CD8-positive, alpha-beta memory T cell (primary cell): Measurements from ENCODE around the gene JAKMIP2. TPM values are rescaled to one million over a fixed set of nuclear protein-coding genes. Genes with fewer than 3 reads are reported as not detected.
"Not testable (repeated sequence)": the region's sequence is repeated elsewhere in the genome, so short reads cannot be mapped to it uniquely, and the experiment has no call there.

ENCODE experiments used
- CTCF ChIA-PET: fragments of 350-600 bp; sonication (Branson Sonifier 250); formaldehyde crosslinking; loops from one replicate; lab custom pipeline; 2021; ENCODE audit warnings: antibody characterized with exemption; lab: Charles Lee
- POLR2A ChIA-PET: fragments of 350-600 bp; sonication (Branson Sonifier 250); formaldehyde crosslinking; loops from one replicate; lab custom pipeline; 2021; ENCODE audit warnings: antibody characterized with exemption; lab: Charles Lee
- DNase-seq, 5 donors: peaks; one replicate each; pipeline versions ENCODE4 v3.0.0 to v3.0.0-alpha.2; 2020 to 2022; ENCODE audit warnings: mixed read lengths in 1 of 5
- H3K27ac ChIP-seq: one replicate; pipeline ENCODE4 v1.7.0; 2013; ENCODE audit warnings: low read depth, mild to moderate bottlenecking, low read length, moderate library complexity
- H3K27me3 ChIP-seq: 2 replicates; pipeline ENCODE4 v1.7.0; 2013; ENCODE audit warnings: low read length, mild to moderate bottlenecking; ENCODE audit not compliant: insufficient read depth, poor library complexity, severe bottlenecking
- H3K36me3 ChIP-seq: 2 replicates; pipeline ENCODE4 v1.7.0; 2013; ENCODE audit warnings: mild to moderate bottlenecking, low read length, moderate library complexity; ENCODE audit not compliant: insufficient read depth
- H3K4me1 ChIP-seq: 2 replicates; pipeline ENCODE4 v1.7.0; 2013; ENCODE audit warnings: mild to moderate bottlenecking, low read length, moderate library complexity; ENCODE audit not compliant: insufficient read depth
- H3K4me3 ChIP-seq: 2 replicates; pipeline ENCODE4 v1.7.0; 2013; ENCODE audit warnings: mild to moderate bottlenecking, low read length
- H3K9me3 ChIP-seq: 2 replicates; pipeline ENCODE4 v1.7.0; 2013; ENCODE audit warnings: mild to moderate bottlenecking, low read length
- H3K27ac Mint-ChIP-seq, 8 donors: one replicate each; pipeline ENCODE4 v1.8.0; 2020 to 2021; ENCODE audit warnings: mixed read lengths in 8 of 8, mild to moderate bottlenecking in 6 of 8, inconsistent platforms in 3 of 8, moderate library complexity in 3 of 8
- H3K27me3 Mint-ChIP-seq, 2 donors: one replicate each; pipeline ENCODE4 v1.8.0; 2020 to 2021; ENCODE audit warnings: mixed read lengths in 2 of 2, mild to moderate bottlenecking in 1 of 2, moderate library complexity in 1 of 2
- H3K36me3 Mint-ChIP-seq, 3 donors: one replicate each; pipeline ENCODE4 v1.8.0; 2020 to 2021; ENCODE audit warnings: mixed read lengths in 3 of 3, inconsistent platforms in 1 of 3, mild to moderate bottlenecking in 1 of 3
- H3K4me1 Mint-ChIP-seq, 3 donors: one replicate each; pipeline ENCODE4 v1.8.0; 2020 to 2021; ENCODE audit warnings: mixed read lengths in 3 of 3, inconsistent platforms in 1 of 3, mild to moderate bottlenecking in 1 of 3
- H3K4me3 Mint-ChIP-seq, 7 donors: one replicate each; pipeline ENCODE4 v1.8.0; 2020 to 2021; ENCODE audit warnings: mixed read lengths in 7 of 7, mild to moderate bottlenecking in 6 of 7, moderate library complexity in 4 of 7, inconsistent platforms in 2 of 7
- H3K9me3 Mint-ChIP-seq, 5 donors: one replicate each; pipeline ENCODE4 v1.8.0; 2020 to 2022; ENCODE audit warnings: mixed read lengths in 5 of 5, mild to moderate bottlenecking in 3 of 5, moderate library complexity in 2 of 5, inconsistent platforms in 1 of 5
- polyA plus RNA-seq: library from polyadenylated mRNA; unstranded; fragments of 300-500 nt; fragmentation: Illumina TruSeq; gene quantifications from one replicate; pipeline ENCODE4 v1.2.3, GENCODE V29; 2021
- total RNA-seq, 2 experiments: library from RNA; stranded (reverse); gene quantifications; one replicate each; pipeline ENCODE4 v1.2.3, GENCODE V29; 2021

Gene JAKMIP2
- total RNA-seq, result 1 to 10 TPM; 1.8 TPM
- 6.3 TPM for polyA plus RNA-seq

DNA sequence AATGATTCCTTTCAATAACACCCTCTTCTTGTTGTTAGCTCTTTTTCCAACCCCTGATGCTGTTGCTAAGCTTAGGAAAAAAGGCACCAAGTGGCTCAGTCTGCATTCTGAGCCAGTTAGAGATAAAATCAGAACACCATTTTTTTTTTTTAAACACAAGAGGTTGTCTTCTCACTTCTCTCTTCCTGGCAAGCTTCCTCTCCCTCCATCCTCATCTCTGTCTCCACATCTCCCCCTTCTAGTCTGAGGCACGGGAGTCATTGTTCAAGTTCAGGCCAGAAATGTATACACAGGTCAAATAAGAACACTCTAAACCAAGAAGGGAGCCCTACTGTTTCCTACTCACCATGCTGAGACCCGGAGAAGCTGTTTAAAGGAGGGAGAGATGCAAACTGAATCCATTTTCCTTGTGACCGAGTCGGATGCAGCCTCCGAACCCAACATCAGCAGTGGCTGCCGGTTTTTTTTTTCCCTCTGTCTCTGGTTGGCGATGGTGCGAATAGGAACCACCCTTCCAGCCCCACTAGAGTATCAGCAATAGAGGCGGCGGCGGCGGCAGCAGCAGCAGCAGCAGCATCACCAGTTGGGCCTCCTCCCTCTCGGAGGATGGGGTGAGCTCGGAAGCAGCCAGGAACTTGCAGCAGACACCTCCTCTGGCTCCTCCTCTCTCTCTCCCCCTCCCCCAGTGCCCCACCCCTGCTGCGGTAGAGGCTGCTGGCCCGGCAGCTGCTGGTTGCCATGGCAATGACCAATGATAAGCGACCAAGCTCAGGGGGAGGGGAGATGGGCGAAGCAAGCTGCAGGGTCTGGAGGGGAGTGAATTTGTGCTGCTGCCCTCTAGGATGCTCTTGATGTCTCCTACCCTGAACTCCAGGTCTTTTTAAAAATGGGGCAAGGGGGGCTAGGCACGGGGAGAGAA is at the start of gene JAKMIP2:
Gene JAKMIP2 (minus strand): TSS at position 619 of the 919 bp plus-strand sequence. CDS start 110,922 bp downstream, outside the sequence.
- H3K4me1 Mint-ChIP-seq, result peaks cover 23 to 45% (median 35%) of the 10 kb centered on the region in 3 donors
- Histone ChIP-seq H3K27ac (peak within 1 kb of the TSS; percentile 62), H3K4me1 (peaks cover 14% of the 10 kb centered on the region), H3K27me3 (no peaks in the 10 kb centered on the region), H3K4me3 (peak within 1 kb of the TSS; percentile 76), H3K36me3 (no peaks in the 10 kb centered on the region), H3K9me3 (no peaks in the 10 kb centered on the region)
- CTCF ChIA-PET, result interaction anchor here (0.8 to 1.3 kb wide), 2 partner anchors 28 to 156 kb away, joined by 3 to 6 read pairs; no protein-coding TSS in a partner anchor
- DNase-seq, result peak; percentile 36 to 93 (median 66)
- H3K36me3 Mint-ChIP-seq, result peaks cover 0 to 2% (median 0%) of the 10 kb centered on the region in 3 donors
- H3K4me3 Mint-ChIP-seq, result peak within 1 kb of the TSS; percentile 86 to 95 (median 93)
- POLR2A ChIA-PET, result interaction anchor here (0.7 kb wide), 1 partner anchor 609 kb away, joined by 5 read pairs; no protein-coding TSS in a partner anchor
- H3K27ac Mint-ChIP-seq, result peak within 1 kb of the TSS; percentile 84 to 99 (median 94)
- H3K27me3 Mint-ChIP-seq, result no peaks in the 10 kb centered on the region
- H3K9me3 Mint-ChIP-seq, result peaks cover 0 to 2% (median 0%) of the 10 kb centered on the region in 5 donors

DNA sequence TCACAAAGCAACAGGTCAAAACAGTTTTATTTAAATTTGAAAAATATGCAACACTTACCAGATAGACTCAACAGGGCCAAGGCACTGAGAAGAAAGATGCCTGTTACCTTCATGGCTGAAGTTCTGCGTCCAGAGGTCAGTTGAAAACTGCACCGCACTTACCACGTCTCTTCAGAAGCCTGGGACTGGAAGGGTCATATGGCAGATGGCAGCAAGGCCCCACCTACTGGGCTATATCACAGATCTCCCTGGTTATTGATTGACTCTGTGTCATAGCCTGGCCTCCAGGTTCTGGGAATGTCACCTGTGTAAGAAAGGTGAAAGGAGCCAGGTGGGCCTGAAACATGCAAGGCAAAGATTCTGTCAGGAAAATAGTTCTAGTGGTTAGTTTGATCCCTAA is 48.9 kb upstream of the JAKMIP2 start, which contains the start of gene SPINK1:
Gene SPINK1 (minus strand): TSS at position 207 of the 400 bp plus-strand sequence. CDS start 94 bp downstream, at position 113.
- Histone ChIP-seq H3K27ac (no peak within 1 kb of the TSS), H3K4me1 (no peaks in the 10 kb centered on the region), H3K36me3 (no peaks in the 10 kb centered on the region), H3K9me3 (no peaks in the 10 kb centered on the region), H3K27me3 (no peaks in the 10 kb centered on the region), H3K4me3 (no peak within 1 kb of the TSS)
- Mint-ChIP-seq H3K4me3 (no peak within 1 kb of the TSS), H3K4me1 (no peaks in the 10 kb centered on the region), H3K27ac (no peak within 1 kb of the TSS), H3K27me3 (no peaks in the 10 kb centered on the region), H3K36me3 (no peaks in the 10 kb centered on the region), H3K9me3 (no peaks in the 10 kb centered on the region)
- POLR2A ChIA-PET, result no interaction called here
- CTCF ChIA-PET, result interaction anchor here (1.0 kb wide), 1 partner anchor 9 kb away, joined by 3 read pairs; no protein-coding TSS in a partner anchor
- DNase-seq, result no peak

DNA sequence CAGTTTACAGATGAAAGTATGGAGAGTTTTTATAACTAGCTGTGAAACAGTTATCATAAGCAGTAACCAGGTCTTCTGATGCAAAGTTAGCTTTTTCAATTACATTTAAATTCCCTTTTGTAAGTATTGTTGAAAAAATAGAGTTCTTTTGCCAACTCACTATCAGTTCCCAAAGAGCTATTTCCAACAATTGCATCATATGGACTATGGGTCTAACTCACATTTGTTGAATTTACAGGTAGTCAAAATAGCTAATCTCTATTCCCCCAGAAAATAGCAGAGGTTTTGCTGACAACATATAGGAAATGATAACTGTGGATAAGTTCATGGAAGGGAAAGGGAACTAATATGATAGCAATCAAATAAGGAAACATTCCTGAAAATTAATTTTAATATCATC is 47.5 kb upstream of the JAKMIP2 start:
- DNase-seq, result no peak
- Mint-ChIP-seq H3K27ac (no peak overlapping the region), H3K4me1 (no peaks in the 10 kb centered on the region), H3K9me3 (no peaks in the 10 kb centered on the region), H3K27me3 (no peaks in the 10 kb centered on the region), H3K36me3 (no peaks in the 10 kb centered on the region), H3K4me3 (no peak overlapping the region)
- no peaks in the 10 kb centered on the region for H3K4me1 ChIP-seq
- ChIA-PET CTCF (no interaction called here), POLR2A (no interaction called here)
- H3K27me3 ChIP-seq, result no peaks in the 10 kb centered on the region
- H3K27ac ChIP-seq, result no peak overlapping the region
- H3K9me3 ChIP-seq, result no peaks in the 10 kb centered on the region
- H3K36me3 ChIP-seq, result no peaks in the 10 kb centered on the region
- H3K4me3 ChIP-seq, result no peak overlapping the region

DNA sequence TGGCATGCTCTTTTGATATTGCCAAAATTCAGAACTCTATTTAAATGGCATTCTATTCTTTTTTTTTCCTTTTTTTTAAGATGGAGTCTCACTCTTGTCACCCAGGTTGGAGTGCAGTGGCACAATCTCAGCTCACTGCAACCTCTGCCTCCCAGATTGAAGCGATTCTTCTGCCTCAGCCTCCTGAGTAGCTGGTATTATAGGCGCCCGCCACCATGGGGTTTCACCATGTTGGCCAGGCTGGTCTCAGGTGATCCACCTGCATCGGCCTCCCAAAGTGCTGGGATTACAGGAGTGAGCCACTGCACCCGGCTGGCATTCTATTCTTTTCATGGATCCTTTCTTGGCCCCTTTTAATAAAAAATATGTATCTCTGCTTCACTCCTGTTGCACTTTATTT is 44.5 kb upstream of the JAKMIP2 start:
- H3K36me3 Mint-ChIP-seq, H3K9me3 Mint-ChIP-seq, H3K4me1 ChIP-seq, H3K27me3 Mint-ChIP-seq, H3K27ac Mint-ChIP-seq, CTCF ChIA-PET, H3K4me3 ChIP-seq, H3K27me3 ChIP-seq, H3K36me3 ChIP-seq, H3K27ac ChIP-seq, H3K4me1 Mint-ChIP-seq, POLR2A ChIA-PET, H3K9me3 ChIP-seq, H3K4me3 Mint-ChIP-seq, DNase-seq: not testable (repeated sequence)

DNA sequence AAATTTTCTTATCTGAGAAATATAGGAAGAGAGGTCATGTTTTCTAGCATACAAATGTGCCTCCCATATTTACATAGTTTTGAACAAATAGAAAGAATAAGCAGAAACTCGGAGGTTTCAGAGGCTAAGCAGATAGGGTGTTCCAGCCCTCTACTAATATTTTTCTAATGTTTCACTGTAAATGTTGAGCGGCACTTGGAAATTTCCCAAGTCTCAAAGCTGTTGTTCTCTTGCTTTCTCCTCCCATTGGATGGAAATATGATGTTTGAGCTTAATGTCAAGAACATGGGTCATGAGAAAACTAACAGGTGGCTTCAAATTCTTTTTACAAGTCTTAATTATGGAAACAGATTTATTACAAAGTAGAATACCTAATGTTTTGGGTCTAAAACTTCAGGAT is 43.8 kb upstream of the JAKMIP2 start:
- no peaks in the 10 kb centered on the region for H3K4me1 ChIP-seq
- H3K4me3 ChIP-seq, result no peak overlapping the region
- H3K4me3 Mint-ChIP-seq, result no peak overlapping the region
- no peak overlapping the region for H3K27ac ChIP-seq
- H3K27me3 Mint-ChIP-seq, result no peaks in the 10 kb centered on the region
- no peaks in the 10 kb centered on the region for H3K36me3 ChIP-seq
- POLR2A ChIA-PET, result no interaction called here
- no peaks in the 10 kb centered on the region for H3K9me3 Mint-ChIP-seq
- CTCF ChIA-PET, result interaction anchor here (5.1 kb wide), 1 partner anchor 197 kb away, joined by 59 read pairs; no protein-coding TSS in a partner anchor
- H3K27me3 ChIP-seq, result no peaks in the 10 kb centered on the region
- H3K27ac Mint-ChIP-seq, result no peak overlapping the region
- H3K9me3 ChIP-seq, result no peaks in the 10 kb centered on the region
- no peaks in the 10 kb centered on the region for H3K36me3 Mint-ChIP-seq
- no peaks in the 10 kb centered on the region for H3K4me1 Mint-ChIP-seq
- no peak for DNase-seq

DNA sequence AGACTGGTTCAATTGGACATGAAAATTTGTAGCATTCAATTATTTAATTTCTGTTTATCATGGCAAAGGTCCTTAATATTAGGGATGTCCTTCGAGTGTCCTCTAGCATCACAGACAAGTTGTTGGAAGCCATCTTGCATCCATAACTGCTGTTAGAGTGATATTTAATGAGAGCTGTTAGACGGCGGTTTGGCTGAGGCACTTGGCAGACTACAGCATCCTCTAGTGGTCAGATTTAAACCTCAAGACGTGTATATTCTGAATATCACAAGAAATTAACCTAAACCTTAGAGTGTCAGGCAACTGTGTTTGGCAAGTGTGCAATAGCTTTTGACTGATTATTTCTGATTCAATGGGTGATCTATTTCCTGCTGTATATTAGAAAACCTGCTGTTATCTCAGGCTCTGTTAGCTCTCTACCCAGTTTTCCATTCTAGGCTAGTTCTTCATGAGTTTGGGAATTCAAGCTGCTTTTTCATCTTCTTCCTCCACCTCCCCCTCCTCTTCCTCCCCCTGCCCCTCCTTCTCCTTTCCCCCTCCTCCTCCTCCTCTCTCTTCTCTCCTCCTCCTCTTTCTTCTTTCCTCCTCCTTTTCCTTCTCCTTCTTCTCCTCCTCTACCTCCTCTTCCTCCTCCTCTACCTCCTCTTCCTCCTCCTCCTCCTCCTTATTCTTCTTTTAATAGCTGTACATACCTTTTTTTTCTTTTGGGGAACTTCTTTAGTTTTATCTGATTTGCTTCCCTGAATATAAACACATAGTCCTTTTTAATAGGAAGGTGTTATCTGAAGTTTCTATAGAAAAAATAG is 40.4 kb upstream of the JAKMIP2 start:
- H3K36me3 ChIP-seq, result no peaks in the 10 kb centered on the region
- Mint-ChIP-seq H3K27me3 (no peaks in the 10 kb centered on the region), H3K4me1 (no peaks in the 10 kb centered on the region), H3K27ac (no peak overlapping the region), H3K36me3 (no peaks in the 10 kb centered on the region), H3K4me3 (no peak overlapping the region), H3K9me3 (no peaks in the 10 kb centered on the region)
- POLR2A ChIA-PET, result no interaction called here
- CTCF ChIA-PET, result interaction anchor here (0.6 to 5.1 kb wide), 10 partner anchors 9 to 369 kb away, joined by 3 to 59 read pairs (median 3); partner anchors contain the start of gene SPINK1
- H3K27ac ChIP-seq, result no peak overlapping the region
- no peak overlapping the region for H3K4me3 ChIP-seq
- no peaks in the 10 kb centered on the region for H3K4me1 ChIP-seq
- no peaks in the 10 kb centered on the region for H3K27me3 ChIP-seq
- peak; percentile 5 to 52 (median 18) for DNase-seq
- no peaks in the 10 kb centered on the region for H3K9me3 ChIP-seq

DNA sequence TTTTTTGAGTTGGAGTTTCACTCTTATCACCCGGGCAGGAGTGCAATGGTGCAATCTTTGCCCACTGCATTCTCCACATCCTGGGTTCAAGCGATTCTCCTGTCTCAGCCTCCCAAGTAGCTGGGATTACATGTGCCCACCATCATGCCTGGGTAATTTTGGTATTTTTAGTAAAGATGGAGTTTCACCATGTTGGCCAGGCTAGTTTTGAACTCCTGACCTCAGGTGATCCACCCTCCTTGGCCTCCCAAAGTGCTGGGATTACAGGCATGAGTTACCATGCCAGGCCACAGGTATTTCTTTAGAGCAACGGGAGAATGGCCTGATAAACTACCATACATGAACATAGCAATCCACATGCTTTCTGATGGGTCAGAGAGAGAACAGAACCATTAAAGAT is 39.7 kb upstream of the JAKMIP2 start:
- not testable (repeated sequence) for H3K27ac ChIP-seq, H3K4me3 Mint-ChIP-seq

More for the DNA sequence above, 39.7 kb upstream of the JAKMIP2 start:
- POLR2A ChIA-PET, H3K4me1 Mint-ChIP-seq, H3K36me3 ChIP-seq, H3K27me3 ChIP-seq, H3K4me3 ChIP-seq, H3K9me3 ChIP-seq, H3K4me1 ChIP-seq, DNase-seq, H3K36me3 Mint-ChIP-seq, H3K27me3 Mint-ChIP-seq, H3K9me3 Mint-ChIP-seq: not testable (repeated sequence)
- H3K27ac Mint-ChIP-seq, result peak overlapping the region in 1 of 8 donors; percentile 9
- CTCF ChIA-PET, result interaction anchor here (1.2 to 5.1 kb wide), 8 partner anchors 10 to 369 kb away, joined by 3 to 59 read pairs (median 3); partner anchors contain the start of gene SPINK1
